GM10847 (cell line): ENCODE results near the gene CCDC141.

ENCODE experiments used
- POLR2A ChIP-seq: IDR thresholded peaks from 2 replicates; pipeline ENCODE4 v1.6.1; 2011; ENCODE audit not compliant: insufficient read length; ENCODE audit errors: extremely low read depth

CCDC141 gene

DNA sequence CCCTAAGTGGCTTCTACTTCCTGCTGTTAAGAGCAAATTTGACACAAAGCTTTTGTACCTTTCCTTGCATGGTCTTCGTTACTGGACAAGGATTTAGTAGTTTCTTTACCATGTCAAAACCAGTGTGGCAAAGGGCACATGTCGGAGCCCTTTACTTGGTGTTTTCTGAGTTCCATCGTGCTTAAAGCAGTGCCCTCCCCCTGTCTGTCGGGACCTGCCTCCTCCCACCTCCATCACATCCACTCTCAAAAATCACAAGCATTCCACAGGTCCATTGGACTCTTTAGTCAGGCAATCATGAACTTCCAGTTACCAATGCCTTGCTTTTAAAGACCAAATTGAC, 763 bp downstream of the CCDC141 start:
- no peak for TF ChIP-seq POLR2A

DNA sequence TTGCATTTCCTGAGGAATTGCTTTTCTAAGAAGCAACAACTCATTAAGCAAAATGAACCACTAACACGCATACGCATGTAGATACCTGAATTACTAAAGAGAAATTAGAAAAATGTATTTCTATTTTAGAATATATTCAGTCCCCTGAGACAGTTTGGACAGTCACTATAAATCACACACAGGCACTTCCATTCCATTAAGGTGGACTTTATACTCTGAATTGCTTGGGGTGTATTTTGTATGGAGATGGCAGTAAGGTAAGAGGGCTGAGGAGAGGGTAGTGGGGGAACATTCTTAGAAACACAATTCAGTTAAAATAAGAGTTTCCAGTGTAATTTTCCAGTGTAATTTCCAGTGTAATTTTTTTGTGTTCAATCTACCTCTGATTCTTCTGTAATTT, 1.8 kb downstream of the CCDC141 start:
- TF ChIP-seq POLR2A: no peak

DNA sequence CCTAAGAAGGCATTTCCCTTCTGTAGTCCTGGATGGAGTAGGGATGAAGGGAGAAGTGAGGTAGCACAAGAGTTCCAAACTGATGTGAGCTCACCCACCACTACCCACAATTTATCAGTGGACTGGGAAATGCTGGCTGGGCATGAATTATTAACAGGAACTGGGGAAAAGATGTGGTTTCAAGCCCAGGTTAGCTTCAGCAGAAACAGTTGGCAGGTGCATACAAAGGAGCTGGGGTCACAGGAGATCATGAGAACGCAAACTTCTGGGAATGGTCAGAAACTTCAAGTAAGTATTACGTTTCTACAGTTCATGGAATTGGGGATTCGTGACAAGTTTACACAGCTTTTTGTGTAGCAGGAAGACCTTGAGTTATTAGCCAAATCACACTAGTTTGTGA, 5.4 kb downstream of the CCDC141 start:
- TF ChIP-seq POLR2A: no peak

DNA sequence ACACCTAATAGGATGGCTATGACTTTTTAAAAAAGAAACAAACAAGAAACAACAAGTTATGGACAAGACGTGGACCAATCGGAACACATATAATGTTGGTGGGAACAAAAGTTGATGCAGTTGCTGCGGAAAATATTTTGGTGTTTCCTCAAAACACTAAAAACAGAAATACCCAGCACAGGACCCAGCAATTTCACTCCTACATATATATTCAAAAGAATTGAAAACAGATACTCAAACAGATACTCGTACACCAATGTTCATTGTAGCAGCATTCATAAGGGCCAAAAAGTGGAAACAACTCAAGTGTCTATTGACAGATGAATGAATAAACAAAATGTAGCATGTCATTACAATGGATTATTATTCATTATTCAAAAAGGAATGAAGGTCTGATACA, 12.1 kb downstream of the CCDC141 start:
- no peak for TF ChIP-seq POLR2A

DNA sequence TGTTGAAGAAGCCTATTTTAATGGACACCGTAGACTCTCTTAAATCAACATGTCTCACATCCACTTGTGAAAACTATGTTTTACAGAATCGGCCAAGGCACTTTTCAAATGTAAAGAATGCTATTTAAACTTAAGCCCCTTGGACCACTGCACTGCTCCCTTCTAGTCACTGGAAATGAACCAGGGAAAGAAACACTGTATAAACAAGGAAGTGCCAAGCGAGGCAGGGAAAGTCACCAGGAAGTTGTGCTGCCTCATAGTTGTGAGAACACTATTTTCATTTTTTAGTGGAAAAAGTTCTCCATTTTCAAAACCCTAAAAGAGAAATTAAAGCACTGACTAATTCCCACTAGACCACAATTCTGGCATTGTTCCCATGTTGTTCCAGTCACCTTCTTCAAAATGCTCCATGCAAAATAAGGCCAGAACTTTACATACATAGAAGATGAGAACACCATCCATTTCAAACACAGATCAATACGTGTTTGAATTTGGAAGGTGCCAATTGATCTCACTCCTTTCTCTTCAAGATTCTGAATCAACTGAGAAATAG, 13.5 kb downstream of the CCDC141 start:
- TF ChIP-seq POLR2A: no peak

DNA sequence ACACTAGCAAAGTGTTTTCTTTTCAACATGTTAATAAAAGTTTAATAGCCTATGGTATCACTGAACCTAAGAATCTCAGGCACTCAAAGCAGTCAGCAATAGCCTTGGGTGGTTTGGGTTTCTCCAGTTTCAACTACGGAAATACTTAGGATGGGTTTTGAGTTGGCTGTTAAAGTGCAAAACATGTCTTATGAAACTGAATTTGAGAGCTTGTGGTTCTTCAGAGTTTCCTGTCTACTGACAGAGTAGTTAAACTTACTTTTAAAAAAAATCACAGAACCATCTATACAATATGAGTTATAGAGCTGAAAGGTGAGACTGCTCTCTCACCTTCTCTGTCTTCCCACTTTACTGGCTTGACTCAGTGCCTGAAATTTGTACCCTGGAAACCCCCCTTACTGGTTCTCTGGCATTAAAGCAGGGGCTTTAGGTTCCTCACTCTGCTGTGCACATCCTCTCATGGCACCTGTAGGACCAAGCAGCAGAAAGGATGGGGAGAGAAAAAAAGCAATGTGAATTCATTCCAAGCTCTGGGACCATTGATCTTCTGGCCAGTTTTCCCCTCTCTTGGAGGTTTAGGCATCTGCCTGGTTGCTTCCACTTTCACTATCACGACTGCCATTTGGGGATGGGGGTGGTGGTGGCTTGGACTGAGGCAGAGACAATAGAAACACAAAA, 18.1 kb downstream of the CCDC141 start:
- TF ChIP-seq POLR2A: no peak

DNA sequence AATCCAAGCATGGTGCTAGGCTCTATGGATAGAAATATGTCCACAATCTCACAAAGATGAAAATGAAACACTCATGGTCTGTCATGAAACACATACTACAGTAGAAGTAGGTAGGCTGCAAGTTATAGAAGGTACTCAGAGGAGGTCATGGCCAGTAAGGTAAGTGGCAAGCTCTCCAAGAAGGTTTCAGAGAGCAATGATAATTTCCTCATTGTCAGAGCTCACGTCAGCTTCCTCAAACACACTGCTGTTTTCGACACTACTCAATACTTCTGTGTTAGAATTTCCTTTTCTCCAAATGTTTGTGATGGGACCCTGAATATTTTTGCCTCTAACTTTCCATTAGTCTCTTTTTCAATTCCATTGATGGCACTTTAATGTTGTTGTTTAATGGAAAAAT, 25.5 kb downstream of the CCDC141 start:
- TF ChIP-seq POLR2A: no peak

DNA sequence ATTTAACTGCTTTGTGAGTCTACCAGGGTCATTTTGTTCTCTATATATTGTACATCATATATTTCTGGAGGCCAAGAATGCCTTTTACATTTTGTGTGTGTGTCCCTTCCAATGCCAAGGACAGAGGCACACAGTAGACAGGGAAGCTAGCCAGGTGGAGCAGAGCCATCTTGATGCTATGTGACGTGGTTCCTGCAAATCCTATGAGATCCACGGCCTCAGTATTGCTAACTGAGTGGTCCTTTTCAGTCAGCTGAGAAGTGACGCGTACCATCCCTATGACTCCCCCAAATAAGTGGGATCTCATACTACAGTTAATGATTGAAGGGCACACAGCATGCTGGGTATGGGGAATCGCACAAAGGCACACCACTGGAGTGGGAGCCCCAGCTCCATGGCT, 27.3 kb downstream of the CCDC141 start:
- no peak for TF ChIP-seq POLR2A

DNA sequence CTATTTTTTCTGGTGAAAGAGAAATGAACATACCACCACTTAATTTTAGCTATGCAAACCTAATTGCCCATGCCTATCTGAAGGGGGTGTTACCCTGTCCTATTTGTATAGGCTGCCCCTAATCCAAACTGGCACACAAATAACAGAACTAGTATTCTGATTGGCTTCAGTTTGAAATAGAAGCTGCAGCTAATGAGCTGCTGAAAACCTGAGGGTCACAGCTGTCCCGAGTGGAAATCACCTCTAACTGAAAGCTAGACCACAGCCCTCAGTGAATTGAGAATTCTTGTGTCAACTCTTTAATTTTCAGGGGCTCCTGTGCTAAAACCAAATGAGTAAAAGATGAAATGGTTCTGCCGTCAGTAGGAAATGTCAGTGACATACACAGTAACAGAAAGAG, 28.7 kb downstream of the CCDC141 start:
- TF ChIP-seq POLR2A: no peak

DNA sequence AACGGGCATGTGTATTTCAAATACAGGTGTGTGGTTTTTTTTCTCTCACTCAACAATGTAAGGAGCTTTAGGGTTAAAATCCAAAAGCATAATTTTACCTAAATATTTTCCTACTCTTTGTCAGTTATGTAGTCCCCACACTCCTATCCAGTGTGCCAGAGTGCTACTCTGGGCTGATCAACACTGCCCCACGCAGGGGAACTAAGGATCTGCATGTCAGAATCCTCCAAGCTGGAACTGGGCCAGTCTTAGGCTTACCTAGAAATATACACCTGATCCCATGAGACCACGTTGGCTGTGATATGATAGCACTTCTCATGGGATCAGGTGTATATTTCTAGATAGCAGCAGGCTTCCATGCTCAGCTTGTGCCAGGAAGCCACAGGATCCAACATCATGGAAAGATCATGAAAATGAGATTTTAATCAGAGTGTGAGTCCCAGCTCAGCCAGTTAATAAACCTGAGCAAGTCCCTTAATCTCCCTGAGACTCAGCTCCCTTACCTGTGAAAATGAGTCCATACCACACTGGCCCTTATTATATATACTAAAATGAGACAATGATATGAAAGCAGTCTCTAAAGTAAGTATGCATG, 29.7 kb downstream of the CCDC141 start:
- TF ChIP-seq POLR2A: no peak

DNA sequence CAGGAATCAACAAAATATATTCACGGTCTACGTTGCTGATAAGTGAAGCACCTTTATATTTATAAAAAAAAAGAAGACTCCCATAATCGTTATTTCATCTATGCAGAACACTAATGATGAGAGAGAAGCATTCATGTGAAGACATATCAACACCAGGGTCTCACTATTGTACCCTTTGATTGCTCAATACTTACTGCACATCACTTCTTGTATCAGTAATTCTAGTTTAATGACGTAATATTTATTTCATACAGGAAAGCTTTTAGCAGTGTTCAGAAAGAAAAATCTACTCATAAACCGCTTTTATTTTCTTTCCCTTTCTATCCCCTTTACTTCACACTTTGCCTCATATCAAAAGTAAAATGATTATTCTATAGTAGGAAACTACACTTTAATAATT, 30.7 kb downstream of the CCDC141 start:
- no peak for TF ChIP-seq POLR2A

DNA sequence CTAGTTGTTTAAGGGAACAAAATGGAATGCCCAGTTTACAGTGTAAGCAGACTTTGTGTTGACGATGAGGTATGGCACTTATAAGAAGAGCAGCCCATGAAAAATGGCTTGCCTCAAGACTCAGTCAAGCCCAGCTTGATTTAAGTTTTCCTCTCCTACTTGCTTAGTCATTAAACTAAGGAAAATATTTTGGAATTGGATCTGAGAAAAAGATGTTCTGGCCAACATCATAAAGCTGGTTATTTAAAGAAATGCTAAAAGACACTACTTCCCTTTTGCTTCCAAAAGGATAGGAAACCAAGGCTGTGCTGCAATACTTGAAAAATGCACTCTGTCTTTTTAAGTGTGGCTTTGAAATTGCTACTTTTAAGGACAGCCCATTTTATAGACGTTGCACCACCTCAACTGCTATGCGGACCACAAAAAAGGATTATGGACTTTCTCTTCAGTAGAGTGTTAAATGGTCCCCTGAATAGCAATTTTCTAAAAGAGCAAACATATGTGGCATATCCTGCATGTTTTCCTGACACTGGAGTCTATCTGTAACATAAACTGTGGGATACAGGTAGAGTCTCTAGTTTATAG, 32.1 kb downstream of the CCDC141 start:
- TF ChIP-seq POLR2A: no peak

DNA sequence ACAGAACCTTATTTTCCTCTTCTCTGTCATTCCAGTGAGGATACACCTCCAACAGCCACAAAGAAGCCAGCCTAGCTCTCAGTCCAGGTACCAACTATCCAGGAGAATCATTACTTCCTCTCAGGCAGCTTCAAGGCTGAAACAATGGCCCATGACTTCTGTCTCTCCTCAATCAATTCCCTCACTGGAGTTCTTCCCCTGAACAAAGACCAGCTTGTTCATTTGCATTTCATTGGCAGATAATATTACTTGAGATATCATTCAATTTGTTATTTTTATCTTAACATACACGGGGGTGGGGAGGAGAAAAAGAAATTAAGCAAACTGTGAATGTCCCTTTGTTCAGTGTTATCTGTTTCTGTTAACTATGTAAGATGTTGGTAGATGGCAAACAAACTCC, 44.0 kb downstream of the CCDC141 start:
- TF ChIP-seq POLR2A: no peak

DNA sequence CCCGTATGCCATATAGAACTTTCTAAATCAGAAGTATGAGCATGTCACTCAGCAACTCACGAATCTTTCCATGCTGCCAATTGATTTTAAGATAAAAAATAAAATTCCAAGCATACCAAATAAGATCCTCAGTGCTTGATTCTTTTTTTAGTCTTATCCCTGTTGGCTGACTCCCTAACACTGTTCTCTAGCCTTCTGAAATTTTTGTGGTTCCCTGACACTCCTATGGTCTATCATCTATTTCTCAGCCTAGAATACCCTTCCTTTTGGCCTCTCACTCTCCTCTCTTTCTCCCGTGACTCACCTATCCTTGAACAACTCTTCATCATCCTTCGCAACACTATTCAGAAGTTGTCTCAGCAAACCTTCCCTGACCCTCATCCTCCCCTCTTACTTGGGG, 50.5 kb downstream of the CCDC141 start:
- TF ChIP-seq POLR2A: no peak

DNA sequence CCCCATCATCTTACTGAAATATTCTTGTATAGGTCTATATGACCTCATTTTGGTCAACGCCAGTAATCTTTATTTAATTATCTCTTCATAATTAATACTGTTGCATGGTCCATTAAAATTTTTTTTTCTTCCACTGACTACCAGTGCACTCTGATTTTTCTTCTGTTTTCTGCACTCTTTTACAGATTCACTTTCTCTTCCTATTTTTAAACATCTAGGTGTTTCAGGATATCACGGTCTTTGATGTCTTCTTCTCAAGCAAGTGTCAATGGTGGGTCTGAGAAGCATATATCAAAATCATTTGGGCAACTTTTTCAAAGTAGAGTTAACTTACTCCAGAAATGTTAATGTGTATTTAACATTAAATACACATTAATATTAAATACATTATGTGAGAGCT, 51.4 kb downstream of the CCDC141 start:
- no peak for TF ChIP-seq POLR2A

DNA sequence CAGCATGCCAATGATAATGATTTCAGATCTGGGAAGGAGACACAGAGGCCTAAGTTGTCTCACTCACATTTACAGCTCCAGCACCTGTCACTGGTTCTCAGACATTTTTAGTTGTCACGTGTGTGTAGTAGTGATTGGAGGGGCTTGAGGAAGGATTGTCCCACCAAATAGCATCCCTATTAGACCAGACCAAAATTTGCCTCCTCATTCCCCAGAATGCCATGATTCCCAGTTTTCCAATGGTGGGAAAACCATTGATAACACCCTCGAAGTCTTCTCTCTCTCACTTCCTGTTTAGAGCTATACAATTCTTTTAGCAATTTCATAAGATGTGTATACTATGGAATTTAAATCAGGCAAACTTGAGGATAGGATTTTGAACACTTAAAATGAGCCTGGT, 52.5 kb downstream of the CCDC141 start:
- TF ChIP-seq POLR2A: no peak

DNA sequence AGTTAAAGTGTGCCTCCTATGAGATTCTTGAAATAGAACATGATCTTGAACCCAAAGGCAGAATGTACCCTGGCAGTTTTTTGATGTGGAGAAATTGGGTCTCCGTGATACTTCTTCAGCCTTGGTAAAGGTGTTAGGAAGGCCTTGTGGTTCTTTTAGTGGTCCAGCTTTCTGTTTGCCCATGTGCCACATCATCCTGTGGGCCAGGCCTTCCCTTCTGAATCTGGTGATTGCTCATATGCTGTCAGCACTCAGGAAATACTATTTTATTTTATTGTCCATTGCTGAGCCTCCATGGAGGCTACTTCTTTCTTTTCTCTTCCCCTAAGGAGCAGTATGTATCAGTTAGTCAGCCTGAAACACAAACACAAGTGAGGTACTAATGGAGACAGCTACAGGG, 52.9 kb downstream of the CCDC141 start:
- TF ChIP-seq POLR2A: no peak
